Stimulated activated naive CD8-positive, alpha-beta T cell treated with anti-CD3 and anti-CD28 coated beads, Interleukin-15, amount 100 ng/mL, for 72 hours (primary cell): ENCODE data around the gene ZNF516.

Source experiments
- ATAC-seq: fragments of 150-1000 bp; cut with Tn5 transposase; 2 replicates; pipeline ENCODE4 v1.10.0; 2021; ENCODE audit warnings: mild to moderate bottlenecking, moderate library complexity
- DNase-seq, 2 donors: peaks; one replicate each; pipeline ENCODE4 v3.0.0; 2021 to 2022
- H3K27ac Mint-ChIP-seq, 2 donors: one replicate each; pipeline ENCODE4 v1.8.0; 2022; ENCODE audit warnings: mild to moderate bottlenecking in 2 of 2, mixed read lengths in 2 of 2, moderate library complexity in 2 of 2
- H3K27me3 Mint-ChIP-seq: one replicate; pipeline ENCODE4 v1.8.0; 2022; ENCODE audit warnings: mixed read lengths
- H3K4me1 Mint-ChIP-seq: one replicate; pipeline ENCODE4 v1.8.0; 2022; ENCODE audit warnings: mild to moderate bottlenecking, mixed read lengths
- H3K4me3 Mint-ChIP-seq, 2 donors: one replicate each; pipeline ENCODE4 v1.8.0; 2022; ENCODE audit warnings: mild to moderate bottlenecking in 2 of 2, mixed read lengths in 2 of 2, moderate library complexity in 1 of 2
- H3K9me3 Mint-ChIP-seq, 2 donors: one replicate each; pipeline ENCODE4 v1.8.0; 2022; ENCODE audit warnings: mixed read lengths in 2 of 2

The ZNF516 gene

GRCh38 chr18:76498064-76498463 is 3.0 kb upstream of the ZNF516 start:
- no peak for DNase-seq
- Mint-ChIP-seq H3K4me1 (peaks cover 18% of the 10 kb centered on the region), H3K4me3 (no peak overlapping the region), H3K9me3 (no peaks in the 10 kb centered on the region), H3K27ac (no peak overlapping the region), H3K27me3 (peaks cover 26% of the 10 kb centered on the region)
- ATAC-seq, result no peak

- no peak overlapping the region for H3K27ac Mint-ChIP-seq
Measured at GRCh38 chr18:76497021-76497420, 2.0 kb upstream of the ZNF516 start.

GRCh38 chr18:76496194-76496890 is 1.3 kb upstream of the ZNF516 start:
- Mint-ChIP-seq H3K27ac (no peak overlapping the region), H3K4me1 (peaks cover 26% of the 10 kb centered on the region), H3K9me3 (no peaks in the 10 kb centered on the region), H3K27me3 (peaks cover 26% of the 10 kb centered on the region), H3K4me3 (peak overlapping the region; percentile 88 to 95)
- ATAC-seq (no peak), DNase-seq (peak; percentile 34 to 36)

More at GRCh38 chr18:76497021-76497420, 2.0 kb upstream of the ZNF516 start:
- Mint-ChIP-seq H3K27me3 (peaks cover 26% of the 10 kb centered on the region), H3K9me3 (no peaks in the 10 kb centered on the region), H3K4me1 (peaks cover 26% of the 10 kb centered on the region), H3K4me3 (no peak overlapping the region)
- DNase-seq (no peak), ATAC-seq (no peak)

- Mint-ChIP-seq H3K9me3 (no peaks in the 10 kb centered on the region), H3K4me3 (peak overlapping the region; percentile 88 to 95), H3K27me3 (peaks cover 26% of the 10 kb centered on the region), H3K4me1 (peaks cover 31% of the 10 kb centered on the region), H3K27ac (peak overlapping the region; percentile 54 to 89)
- peak; percentile 52 for ATAC-seq
- DNase-seq, result peak; percentile 33 to 40
Measured at GRCh38 chr18:76495435-76496193, 572 bp upstream of the ZNF516 start.

GRCh38 chr18:76494231-76495005 is 624 bp downstream of the ZNF516 start:
- Mint-ChIP-seq H3K9me3 (no peaks in the 10 kb centered on the region), H3K27ac (peak overlapping the region in 1 of 2 donors; percentile 34), H3K4me3 (peak overlapping the region; percentile 90 to 96), H3K27me3 (peaks cover 26% of the 10 kb centered on the region), H3K4me1 (peaks cover 41% of the 10 kb centered on the region)
- ATAC-seq (no peak), DNase-seq (peak in 1 of 2 donors; percentile 12)

- H3K9me3 Mint-ChIP-seq, result no peaks in the 10 kb centered on the region
- DNase-seq (peak in 1 of 2 donors; percentile 12), ATAC-seq (no peak)
- H3K4me1 Mint-ChIP-seq, result peaks cover 46% of the 10 kb centered on the region
- H3K27ac Mint-ChIP-seq, result peak overlapping the region in 1 of 2 donors; percentile 1
- H3K4me3 Mint-ChIP-seq, result peak overlapping the region; percentile 90 to 96
- peaks cover 26% of the 10 kb centered on the region for H3K27me3 Mint-ChIP-seq
Measured at GRCh38 chr18:76493213-76494161, 1.6 kb downstream of the ZNF516 start.

- Mint-ChIP-seq H3K27ac (peak overlapping the region; percentile 94 to 98), H3K9me3 (no peaks in the 10 kb centered on the region), H3K4me3 (peak overlapping the region; percentile 90 to 96), H3K4me1 (peaks cover 50% of the 10 kb centered on the region), H3K27me3 (peaks cover 24% of the 10 kb centered on the region)
- DNase-seq (peak; percentile 99), ATAC-seq (peak; percentile 84)
Measured at GRCh38 chr18:76492669-76493212, 2.3 kb downstream of the ZNF516 start.

GRCh38 chr18:76491776-76492668 is 3.0 kb downstream of the ZNF516 start:
- peaks cover 17% of the 10 kb centered on the region for H3K27me3 Mint-ChIP-seq
- peak overlapping the region; percentile 90 to 96 for H3K4me3 Mint-ChIP-seq
- H3K4me1 Mint-ChIP-seq, result peaks cover 53% of the 10 kb centered on the region
- peak; percentile 39 to 48 for DNase-seq
- peak overlapping the region; percentile 94 to 98 for H3K27ac Mint-ChIP-seq
- H3K9me3 Mint-ChIP-seq, result no peaks in the 10 kb centered on the region
- ATAC-seq, result peak; percentile 17

- ATAC-seq (peak; percentile 31), DNase-seq (peak in 1 of 2 donors; percentile 40)
- peak overlapping the region; percentile 90 to 96 for H3K4me3 Mint-ChIP-seq
- H3K9me3 Mint-ChIP-seq, result no peaks in the 10 kb centered on the region
- peak overlapping the region in 1 of 2 donors; percentile 98 for H3K27ac Mint-ChIP-seq
- peaks cover 11% of the 10 kb centered on the region for H3K27me3 Mint-ChIP-seq
- peaks cover 53% of the 10 kb centered on the region for H3K4me1 Mint-ChIP-seq
Measured at GRCh38 chr18:76491473-76491775, 3.6 kb downstream of the ZNF516 start.

- peak; percentile 38 to 50 for DNase-seq
- ATAC-seq, result peak; percentile 16
- peaks cover 47% of the 10 kb centered on the region for H3K4me1 Mint-ChIP-seq
Measured at GRCh38 chr18:76490670-76491472, 4.2 kb downstream of the ZNF516 start.

GRCh38 chr18:76490033-76490432 is 5.0 kb downstream of the ZNF516 start:
- no peak overlapping the region for H3K27ac Mint-ChIP-seq
- peaks cover 7% of the 10 kb centered on the region for H3K27me3 Mint-ChIP-seq

More at GRCh38 chr18:76490670-76491472, 4.2 kb downstream of the ZNF516 start:
- Mint-ChIP-seq H3K9me3 (no peaks in the 10 kb centered on the region), H3K27ac (peak overlapping the region; percentile 84 to 87), H3K4me3 (peak overlapping the region; percentile 92 to 96), H3K27me3 (peaks cover 7% of the 10 kb centered on the region)

GRCh38 chr18:76489081-76489480 is 6.0 kb downstream of the ZNF516 start:
- ATAC-seq, result no peak
- no peaks in the 10 kb centered on the region for H3K9me3 Mint-ChIP-seq
- H3K4me1 Mint-ChIP-seq, result peaks cover 48% of the 10 kb centered on the region
- no peak for DNase-seq
- peaks cover 7% of the 10 kb centered on the region for H3K27me3 Mint-ChIP-seq
- no peak overlapping the region for H3K4me3 Mint-ChIP-seq
- no peak overlapping the region for H3K27ac Mint-ChIP-seq

More at GRCh38 chr18:76490033-76490432, 5.0 kb downstream of the ZNF516 start:
- Mint-ChIP-seq H3K4me1 (peaks cover 47% of the 10 kb centered on the region), H3K4me3 (peak overlapping the region; percentile 92 to 96), H3K9me3 (no peaks in the 10 kb centered on the region)
- no peak for DNase-seq
- ATAC-seq, result no peak

- Mint-ChIP-seq H3K4me1 (peaks cover 48% of the 10 kb centered on the region), H3K27ac (no peak overlapping the region), H3K4me3 (no peak overlapping the region), H3K9me3 (no peaks in the 10 kb centered on the region), H3K27me3 (no peaks in the 10 kb centered on the region)
- ATAC-seq (no peak), DNase-seq (no peak)
Measured at GRCh38 chr18:76488190-76488589, 6.9 kb downstream of the ZNF516 start.
